Endometrial microvascular endothelial cells (primary cell): ENCODE data around the gene SH2D3C. TPM values are rescaled to one million over a fixed set of nuclear protein-coding genes. Genes with fewer than 3 reads are reported as not detected.

Experiments used
- in situ Hi-C: cut with HindIII; loops from 2 replicates; pipeline ENCODE4 v1.10.0; 2017; ENCODE audit warnings: low sequenced_read_pairs, low pct_unique_long_range_greater_than_20kb; ENCODE audit errors: inconsistent ontology term
- total RNA-seq: library from RNA; depleted of rRNA; stranded (reverse); fragments of >200 nt; gene quantifications from one replicate; pipeline ENCODE4 v1.2.3, GENCODE V29; 2015; ENCODE audit errors: inconsistent ontology term

SH2D3C gene
- total RNA-seq, 1 donor from 2014 or later: 70.3 TPM

GRCh38 chr9:127754099-127755060 lies 24.1 kb downstream of the SH2D3C start:
- in situ Hi-C loops: loop anchor here (25.0 kb wide), 2 partner anchors 108 to 183 kb away; partner anchors contain the start of genes DPM2, ENG and PIP5KL1

- in situ Hi-C loops: loop anchor here (25.0 kb wide), 2 partner anchors 109 to 184 kb away; partner anchors contain the start of genes DPM2, ENG and PIP5KL1
Observed at GRCh38 chr9:127753622-127754021, 24.8 kb downstream of the SH2D3C start.

GRCh38 chr9:127753148-127753547 lies 25.3 kb downstream of the SH2D3C start:
- in situ Hi-C loops: loop anchor here (25.0 kb wide), 2 partner anchors 109 to 184 kb away; partner anchors contain the start of genes DPM2, ENG and PIP5KL1

- in situ Hi-C loops: loop anchor here (25.0 kb wide), 2 partner anchors 111 to 186 kb away; partner anchors contain the start of genes DPM2, ENG and PIP5KL1
Observed at GRCh38 chr9:127751269-127752054, 27.0 kb downstream of the SH2D3C start.

- in situ Hi-C loops: no loop called here
Observed at GRCh38 chr9:127749090-127749787, 29.2 kb downstream of the SH2D3C start.

- in situ Hi-C loops: no loop called here
Observed at GRCh38 chr9:127746959-127747569, 31.4 kb downstream of the SH2D3C start.

GRCh38 chr9:127744398-127745110 lies 33.9 kb downstream of the SH2D3C start:
- in situ Hi-C loops: no loop called here

- in situ Hi-C loops: no loop called here
Observed at GRCh38 chr9:127742435-127743088, 35.9 kb downstream of the SH2D3C start.

GRCh38 chr9:127741831-127742434 lies 36.5 kb downstream of the SH2D3C start:
- in situ Hi-C loops: no loop called here

GRCh38 chr9:127739614-127740330 lies 38.7 kb downstream of the SH2D3C start:
- in situ Hi-C loops: no loop called here

GRCh38 chr9:127738666-127739065 lies 39.8 kb downstream of the SH2D3C start:
- in situ Hi-C loops: no loop called here

- in situ Hi-C loops: no loop called here
Observed at GRCh38 chr9:127735530-127736185, 42.8 kb downstream of the SH2D3C start.

- in situ Hi-C loops: no loop called here
Observed at GRCh38 chr9:127734747-127735529, 43.5 kb downstream of the SH2D3C start, which contains the start of gene TOR2A. Gene TOR2A (minus strand): TSS chr9:127735294. CDS start chr9:127735270, 24 bp downstream.

- in situ Hi-C loops: no loop called here
Observed at GRCh38 chr9:127734247-127734746, 44.2 kb downstream of the SH2D3C start.

GRCh38 chr9:127733614-127734013 lies 44.9 kb downstream of the SH2D3C start:
- in situ Hi-C loops: no loop called here
